Endothelial cell of umbilical vein (primary cell): ENCODE results near the gene PRIM1.

Source experiments
- POLR2A ChIP-seq: IDR thresholded peaks from 2 replicates; pipeline ENCODE4 v1.6.1; 2012; ENCODE audit warnings: low read depth, mild to moderate bottlenecking, control low read depth, low read length
- TF ChIP-seq, protein P1 (sequence below), 2 donors: IDR thresholded peaks; 1 replicate in 1 of 2; 2 replicates in 1 of 2; pipeline ENCODE4 v1.5.1; 2011; ENCODE audit warnings: low read length in 2 of 2, mild to moderate bottlenecking in 2 of 2, moderate library complexity in 2 of 2, control low read depth in 1 of 2, inconsistent platforms in 1 of 2, low read depth in 1 of 2; ENCODE audit not compliant: insufficient read depth in 1 of 2; ENCODE audit errors: extremely low read depth in 1 of 2

DNA sequence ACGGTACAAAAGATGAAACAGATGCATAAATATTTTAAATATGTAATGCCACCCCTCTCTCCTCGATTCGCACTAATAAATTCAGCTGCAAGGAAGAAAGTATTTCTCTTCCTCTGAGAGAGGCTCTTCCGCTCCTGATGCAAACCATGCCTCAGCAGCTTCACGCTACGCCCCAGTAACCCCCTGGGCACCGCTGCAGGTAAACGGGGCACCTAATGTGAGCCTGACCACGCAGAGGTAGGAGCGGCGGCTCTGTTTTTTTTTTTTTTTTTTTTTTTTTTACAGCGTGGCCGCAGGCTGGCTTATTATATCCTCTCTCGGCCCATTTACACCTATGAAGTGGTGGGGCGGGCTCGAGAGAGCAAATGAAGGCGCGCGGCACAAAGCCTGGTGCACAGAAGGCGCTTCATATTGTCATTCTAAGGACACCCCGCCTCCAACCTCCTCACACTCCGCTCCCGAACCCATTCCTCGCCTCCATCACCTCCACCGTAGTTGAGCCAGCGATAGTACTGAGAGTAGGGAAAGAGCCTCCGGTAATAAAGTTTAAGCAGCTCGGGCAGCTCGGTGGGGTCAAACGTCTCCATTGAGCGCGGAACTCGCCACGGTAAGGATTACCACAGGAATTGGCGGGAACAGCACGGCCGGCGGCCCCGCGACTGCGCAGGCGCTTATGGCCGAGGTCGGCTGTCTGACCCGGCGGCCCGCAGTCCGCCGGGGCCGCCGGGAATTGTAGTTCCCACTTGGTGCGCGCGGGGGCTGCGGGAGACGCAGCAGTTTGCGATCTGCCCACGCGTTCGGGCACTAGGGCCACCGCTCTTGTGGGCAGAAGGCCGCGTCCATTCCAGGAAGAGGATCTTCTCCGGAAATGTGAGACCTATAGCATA, at the start of gene PRIM1:
- peak; percentile 62 for TF ChIP-seq POLR2A
- TF ChIP-seq, protein P1, sequence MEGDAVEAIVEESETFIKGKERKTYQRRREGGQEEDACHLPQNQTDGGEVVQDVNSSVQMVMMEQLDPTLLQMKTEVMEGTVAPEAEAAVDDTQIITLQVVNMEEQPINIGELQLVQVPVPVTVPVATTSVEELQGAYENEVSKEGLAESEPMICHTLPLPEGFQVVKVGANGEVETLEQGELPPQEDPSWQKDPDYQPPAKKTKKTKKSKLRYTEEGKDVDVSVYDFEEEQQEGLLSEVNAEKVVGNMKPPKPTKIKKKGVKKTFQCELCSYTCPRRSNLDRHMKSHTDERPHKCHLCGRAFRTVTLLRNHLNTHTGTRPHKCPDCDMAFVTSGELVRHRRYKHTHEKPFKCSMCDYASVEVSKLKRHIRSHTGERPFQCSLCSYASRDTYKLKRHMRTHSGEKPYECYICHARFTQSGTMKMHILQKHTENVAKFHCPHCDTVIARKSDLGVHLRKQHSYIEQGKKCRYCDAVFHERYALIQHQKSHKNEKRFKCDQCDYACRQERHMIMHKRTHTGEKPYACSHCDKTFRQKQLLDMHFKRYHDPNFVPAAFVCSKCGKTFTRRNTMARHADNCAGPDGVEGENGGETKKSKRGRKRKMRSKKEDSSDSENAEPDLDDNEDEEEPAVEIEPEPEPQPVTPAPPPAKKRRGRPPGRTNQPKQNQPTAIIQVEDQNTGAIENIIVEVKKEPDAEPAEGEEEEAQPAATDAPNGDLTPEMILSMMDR (IDR thresholded peaks at IDR 0.05; ENCODE audit: extremely low read depth in 1 of 2, insufficient read depth in 1 of 2, low read depth in 1 of 2, low read length in 2 of 2): no peak
